Endothelial cell (in vitro differentiated cells): ENCODE data around the gene PRRG3. TPM values are rescaled to one million over a fixed set of nuclear protein-coding genes. Genes with fewer than 3 reads are reported as not detected.

Source experiments
- DNase-seq: peaks from one replicate; pipeline ENCODE4 v3.0.0; 2021; ENCODE audit warnings: low spot score
- H3K27ac Mint-ChIP-seq: one replicate; pipeline ENCODE4 v1.8.0; 2021; ENCODE audit warnings: mixed read lengths, inconsistent platforms; ENCODE audit not compliant: unreplicated experiment
- H3K27me3 Mint-ChIP-seq: one replicate; pipeline ENCODE4 v1.8.0; 2021; ENCODE audit warnings: mild to moderate bottlenecking, moderate library complexity, mixed read lengths, inconsistent platforms; ENCODE audit not compliant: unreplicated experiment
- H3K36me3 Mint-ChIP-seq: one replicate; pipeline ENCODE4 v1.8.0; 2021; ENCODE audit warnings: mild to moderate bottlenecking, low read depth, mixed read lengths, inconsistent platforms; ENCODE audit not compliant: unreplicated experiment
- H3K4me1 Mint-ChIP-seq: one replicate; pipeline ENCODE4 v1.8.0; 2021; ENCODE audit warnings: mild to moderate bottlenecking, mixed read lengths, inconsistent platforms; ENCODE audit not compliant: unreplicated experiment
- H3K4me3 Mint-ChIP-seq: one replicate; pipeline ENCODE4 v1.8.0; 2021; ENCODE audit warnings: mild to moderate bottlenecking, mixed read lengths, inconsistent platforms; ENCODE audit not compliant: unreplicated experiment
- H3K9me3 Mint-ChIP-seq: one replicate; pipeline ENCODE4 v1.8.0; 2021; ENCODE audit warnings: mixed read lengths, inconsistent platforms; ENCODE audit not compliant: unreplicated experiment
- CTCF ChIP-seq: fragments of 200-600 bp; sonication (generic); IDR thresholded peaks from one replicate; pipeline ENCODE4 v1.5.0; 2021; ENCODE audit warnings: antibody characterized with exemption; ENCODE audit not compliant: unreplicated experiment
- total RNA-seq: library from RNA; stranded (reverse); fragmentation: NEBNext Ultra II Directional; extraction: Animal tissue kit (Norgen Biotek cat#: 25700); gene quantifications from one replicate; pipeline ENCODE4 v1.2.1, GENCODE V29; 2021; ENCODE audit not compliant: unreplicated experiment

PRRG3 gene
- total RNA-seq, 1 donor from 2014 or later: 3.7 TPM

- no peak for DNase-seq
- H3K4me3 Mint-ChIP-seq: no peak overlapping the region
- H3K36me3 Mint-ChIP-seq: no peaks in the 10 kb centered on the region
- H3K9me3 Mint-ChIP-seq: no peaks in the 10 kb centered on the region
- no peak for TF ChIP-seq CTCF
- no peak overlapping the region for H3K27ac Mint-ChIP-seq
- peaks cover 4% of the 10 kb centered on the region for H3K4me1 Mint-ChIP-seq
- peaks cover 2% of the 10 kb centered on the region for H3K27me3 Mint-ChIP-seq
These were observed 8.2 kb downstream of the PRRG3 start for GRCh38 chrX:151703487-151703886.

DNA sequence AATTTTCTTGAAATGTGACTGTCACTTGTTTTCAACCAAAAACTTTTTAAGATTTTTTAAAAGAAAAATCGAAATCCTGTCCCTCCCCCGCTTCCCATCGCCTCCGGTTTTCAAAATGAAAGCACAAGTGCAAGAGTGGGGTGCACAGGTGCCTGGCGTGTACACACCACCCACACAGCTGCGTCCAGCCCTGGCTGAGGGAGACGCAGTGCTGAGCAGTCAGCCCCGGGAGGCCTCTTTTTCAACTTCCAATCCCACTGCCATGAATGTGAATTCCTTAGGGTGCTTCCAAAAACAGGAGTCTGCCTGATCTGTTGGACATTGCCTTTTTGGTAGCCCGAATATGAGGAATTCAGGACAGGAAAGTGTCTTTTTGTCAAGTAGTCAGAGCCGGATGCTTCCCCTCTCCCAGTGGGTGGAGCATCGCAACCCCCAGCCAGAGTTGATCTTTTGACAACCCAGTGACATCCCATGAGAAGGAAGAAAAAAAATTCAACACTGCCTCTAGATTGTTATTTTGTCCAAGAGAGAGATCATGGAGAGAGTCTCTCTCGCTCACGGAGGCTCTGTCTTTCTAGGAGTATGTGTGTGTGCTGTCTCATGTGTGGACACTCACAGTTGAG lies 8.9 kb downstream of the PRRG3 start:
- H3K27ac Mint-ChIP-seq: no peak overlapping the region
- H3K4me1 Mint-ChIP-seq: peaks cover 4% of the 10 kb centered on the region
- no peaks in the 10 kb centered on the region for H3K9me3 Mint-ChIP-seq
- peaks cover 2% of the 10 kb centered on the region for H3K27me3 Mint-ChIP-seq
- no peak overlapping the region for H3K4me3 Mint-ChIP-seq
- TF ChIP-seq CTCF: no peak
- no peak for DNase-seq
- H3K36me3 Mint-ChIP-seq: no peaks in the 10 kb centered on the region

- Mint-ChIP-seq H3K36me3 (no peaks in the 10 kb centered on the region), H3K27ac (no peak overlapping the region), H3K9me3 (no peaks in the 10 kb centered on the region), H3K4me1 (peaks cover 11% of the 10 kb centered on the region), H3K27me3 (no peaks in the 10 kb centered on the region), H3K4me3 (no peak overlapping the region)
- no peak for TF ChIP-seq CTCF
- no peak for DNase-seq
These were observed 13.6 kb downstream of the PRRG3 start for GRCh38 chrX:151708821-151709220.

- TF ChIP-seq CTCF: no peak
- Mint-ChIP-seq H3K4me1 (peaks cover 7% of the 10 kb centered on the region), H3K27ac (no peak overlapping the region), H3K36me3 (no peaks in the 10 kb centered on the region), H3K4me3 (no peak overlapping the region), H3K9me3 (no peaks in the 10 kb centered on the region), H3K27me3 (no peaks in the 10 kb centered on the region)
- DNase-seq: no peak
These were observed 15.2 kb downstream of the PRRG3 start for GRCh38 chrX:151710457-151710856.

DNA sequence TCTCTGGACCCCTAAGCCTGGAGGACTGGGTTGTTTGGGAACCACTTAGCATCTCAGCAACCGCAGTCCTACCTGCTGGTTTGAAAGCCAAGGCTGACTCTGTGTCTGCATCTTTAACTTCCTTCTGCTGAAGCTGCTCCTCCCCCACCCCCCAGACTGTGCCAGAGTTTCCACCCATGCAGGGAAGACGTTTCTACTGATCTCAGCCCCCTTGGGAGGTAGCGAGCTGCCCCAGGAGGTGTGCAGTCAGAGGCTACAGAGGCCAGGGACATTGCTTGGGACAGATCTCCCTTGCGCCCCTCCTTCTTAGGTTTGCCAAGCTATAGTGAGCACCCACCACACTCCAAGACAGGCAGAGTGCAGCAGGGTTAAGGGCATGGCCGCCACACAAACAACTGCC lies 15.9 kb downstream of the PRRG3 start:
- no peak for TF ChIP-seq CTCF
- H3K27me3 Mint-ChIP-seq: no peaks in the 10 kb centered on the region
- no peak overlapping the region for H3K27ac Mint-ChIP-seq
- no peaks in the 10 kb centered on the region for H3K9me3 Mint-ChIP-seq
- no peak for DNase-seq
- no peak overlapping the region for H3K4me3 Mint-ChIP-seq
- peaks cover 7% of the 10 kb centered on the region for H3K4me1 Mint-ChIP-seq
- no peaks in the 10 kb centered on the region for H3K36me3 Mint-ChIP-seq
